ENCODE results near the gene TRPC5OS. TPM values are rescaled to one million over a fixed set of nuclear protein-coding genes. Genes with fewer than 3 reads are reported as not detected.

The TRPC5OS gene
- total and polyA plus RNA-seq, 2 donors (not counting 1 experiment from before 2014, with no cell fraction given): 0.02 TPM; not detected in 1

GRCh38 chrX:111881715-111882114 lies 5.7 kb downstream of the TRPC5OS start:
- no peak for DNase-seq (ENCODE audit: low read depth in 2 of 2)
- Histone ChIP-seq H4K20me1 (ENCODE audit: control insufficient read depth, extremely low read depth, insufficient read depth, low read length) (no peaks in the 10 kb centered on the region), H3K79me2 (ENCODE audit: control insufficient read depth, insufficient read depth, low read length) (no peaks in the 10 kb centered on the region), H3K4me2 (ENCODE audit: extremely low read depth, insufficient read depth, low read length) (no peak overlapping the region), H3K4me3 (replicated peaks in 1 of 4; ENCODE audit: control extremely low read depth in 1 of 4, insufficient read depth in 1 of 4, low read depth in 3 of 4, low read length in 4 of 4) (no peak overlapping the region), H2AFZ (ENCODE audit: low read length) (no peak overlapping the region), H3K9me3 (ENCODE audit: control insufficient read depth, insufficient read depth, low read depth, low read length) (no peaks in the 10 kb centered on the region), H3K4me1 (ENCODE audit: control insufficient read depth, extremely low read depth, insufficient read depth, low read length) (no peaks in the 10 kb centered on the region), H3K9ac (ENCODE audit: insufficient read depth, low read length) (no peak overlapping the region), H3K36me3 (ENCODE audit: control insufficient read depth, insufficient read depth, low read length) (no peaks in the 10 kb centered on the region), H3K27ac (ENCODE audit: insufficient read depth, low read length) (no peak overlapping the region), H3K27me3 (ENCODE audit: control insufficient read depth, insufficient read depth, low read length) (no peaks in the 10 kb centered on the region)
- no peak for TF ChIP-seq EZH2 (IDR thresholded peaks at IDR 0.05; ENCODE audit: low read length, missing control alignments)
- no peak for TF ChIP-seq CTCF (conservative IDR thresholded peaks at IDR 0.05 in 1 of 2, IDR thresholded peaks at IDR 0.05 in 1 of 2; ENCODE audit: low read depth in 1 of 2, low read length in 2 of 2)

- no peak overlapping the region for H2AFZ ChIP-seq (ENCODE audit: low read length)
- no peaks in the 10 kb centered on the region for H3K9me3 ChIP-seq (ENCODE audit: control insufficient read depth, insufficient read depth, low read depth, low read length)
- H3K4me2 ChIP-seq (ENCODE audit: extremely low read depth, insufficient read depth, low read length): no peak overlapping the region
- TF ChIP-seq EZH2 (IDR thresholded peaks at IDR 0.05; ENCODE audit: low read length, missing control alignments): no peak
- TF ChIP-seq CTCF (conservative IDR thresholded peaks at IDR 0.05 in 1 of 2, IDR thresholded peaks at IDR 0.05 in 1 of 2; ENCODE audit: low read depth in 1 of 2, low read length in 2 of 2): no peak
- no peaks in the 10 kb centered on the region for H3K36me3 ChIP-seq (ENCODE audit: control insufficient read depth, insufficient read depth, low read length)
- H3K9ac ChIP-seq (ENCODE audit: insufficient read depth, low read length): no peak overlapping the region
- no peaks in the 10 kb centered on the region for H3K27me3 ChIP-seq (ENCODE audit: control insufficient read depth, insufficient read depth, low read length)
- no peak overlapping the region for H3K27ac ChIP-seq (ENCODE audit: insufficient read depth, low read length)
- H4K20me1 ChIP-seq (ENCODE audit: control insufficient read depth, extremely low read depth, insufficient read depth, low read length): no peaks in the 10 kb centered on the region
- no peak for DNase-seq (ENCODE audit: low read depth in 2 of 2)
- H3K4me3 ChIP-seq (replicated peaks in 1 of 4; ENCODE audit: control extremely low read depth in 1 of 4, insufficient read depth in 1 of 4, low read depth in 3 of 4, low read length in 4 of 4): no peak overlapping the region
- no peaks in the 10 kb centered on the region for H3K79me2 ChIP-seq (ENCODE audit: control insufficient read depth, insufficient read depth, low read length)
- no peaks in the 10 kb centered on the region for H3K4me1 ChIP-seq (ENCODE audit: control insufficient read depth, extremely low read depth, insufficient read depth, low read length)
Measured at GRCh38 chrX:111886678-111887077, 10.7 kb downstream of the TRPC5OS start.

GRCh38 chrX:111888600-111888999 lies 12.6 kb downstream of the TRPC5OS start:
- no peaks in the 10 kb centered on the region for H3K36me3 ChIP-seq (ENCODE audit: control insufficient read depth, insufficient read depth, low read length)
- H3K4me2 ChIP-seq (ENCODE audit: extremely low read depth, insufficient read depth, low read length): no peak overlapping the region
- no peaks in the 10 kb centered on the region for H3K4me1 ChIP-seq (ENCODE audit: control insufficient read depth, extremely low read depth, insufficient read depth, low read length)
- no peaks in the 10 kb centered on the region for H3K9me3 ChIP-seq (ENCODE audit: control insufficient read depth, insufficient read depth, low read depth, low read length)
- H3K27ac ChIP-seq (ENCODE audit: insufficient read depth, low read length): no peak overlapping the region
- TF ChIP-seq EZH2 (IDR thresholded peaks at IDR 0.05; ENCODE audit: low read length, missing control alignments) (no peak), CTCF (conservative IDR thresholded peaks at IDR 0.05 in 1 of 2, IDR thresholded peaks at IDR 0.05 in 1 of 2; ENCODE audit: low read depth in 1 of 2, low read length in 2 of 2) (no peak)
- no peaks in the 10 kb centered on the region for H3K79me2 ChIP-seq (ENCODE audit: control insufficient read depth, insufficient read depth, low read length)
- H4K20me1 ChIP-seq (ENCODE audit: control insufficient read depth, extremely low read depth, insufficient read depth, low read length): no peaks in the 10 kb centered on the region
- H3K9ac ChIP-seq (ENCODE audit: insufficient read depth, low read length): no peak overlapping the region
- H2AFZ ChIP-seq (ENCODE audit: low read length): no peak overlapping the region
- DNase-seq (ENCODE audit: low read depth in 2 of 2): no peak
- H3K4me3 ChIP-seq (replicated peaks in 1 of 4; ENCODE audit: control extremely low read depth in 1 of 4, insufficient read depth in 1 of 4, low read depth in 3 of 4, low read length in 4 of 4): no peak overlapping the region
- no peaks in the 10 kb centered on the region for H3K27me3 ChIP-seq (ENCODE audit: control insufficient read depth, insufficient read depth, low read length)
